NCI-H526 (cell line): ENCODE measurements around the gene GNG2.

ENCODE experiments used
- DNase-seq, 2 experiments: peaks; one replicate each; lab custom pipeline; 2025; lab: John Stamatoyannopoulos, UW

GNG2 gene

DNA sequence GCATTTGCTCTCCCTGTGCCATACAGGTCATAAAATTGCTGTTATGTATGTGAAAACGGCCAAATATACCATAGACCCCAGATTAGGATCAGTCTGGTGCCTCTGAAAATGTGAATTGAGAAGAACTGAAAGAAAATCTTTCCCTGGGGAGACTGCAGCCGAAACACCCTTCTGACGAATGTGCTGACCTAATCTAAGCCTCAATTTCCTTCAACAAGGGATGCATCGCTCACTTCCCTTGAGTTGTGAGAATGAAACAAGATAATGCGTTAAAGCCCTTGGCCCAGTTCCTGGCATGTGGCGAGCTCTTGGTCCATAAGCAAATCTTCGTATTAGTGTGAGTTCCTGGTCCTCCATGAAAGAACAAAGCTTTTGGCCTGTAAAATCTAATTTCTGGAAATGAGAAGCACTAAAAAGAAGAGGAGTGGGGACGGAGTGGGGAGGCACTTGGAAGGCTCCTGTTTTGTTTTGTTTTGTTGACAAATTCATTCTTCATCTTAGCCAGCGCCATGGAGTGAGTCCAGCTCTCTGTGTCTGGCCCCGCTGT lies 79.4 kb downstream of the GNG2 start:
- DNase-seq: no peak

DNA sequence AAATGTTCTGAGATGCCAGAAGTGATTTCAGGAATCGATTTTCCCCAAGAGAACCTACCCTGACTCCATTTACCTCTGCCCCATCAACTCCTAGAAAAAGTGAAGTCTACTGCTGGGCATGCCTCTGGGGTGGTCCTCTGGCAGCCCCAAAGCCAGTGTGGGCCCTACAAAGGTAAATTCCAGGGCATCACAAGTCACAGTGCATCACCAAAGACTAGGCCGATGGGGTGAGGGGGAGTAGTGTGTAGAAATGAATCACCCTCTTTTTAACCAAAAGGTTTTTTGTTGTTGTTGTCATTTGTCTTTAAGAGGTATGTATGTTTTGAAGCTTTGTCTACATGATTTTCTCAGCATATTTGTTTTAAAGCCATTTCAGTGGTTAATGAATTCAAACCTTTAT lies 82.6 kb downstream of the GNG2 start:
- no peak for DNase-seq

GRCh38 chr14:51950007-51950406 lies 89.6 kb downstream of the GNG2 start:
- DNase-seq: no peak

DNA sequence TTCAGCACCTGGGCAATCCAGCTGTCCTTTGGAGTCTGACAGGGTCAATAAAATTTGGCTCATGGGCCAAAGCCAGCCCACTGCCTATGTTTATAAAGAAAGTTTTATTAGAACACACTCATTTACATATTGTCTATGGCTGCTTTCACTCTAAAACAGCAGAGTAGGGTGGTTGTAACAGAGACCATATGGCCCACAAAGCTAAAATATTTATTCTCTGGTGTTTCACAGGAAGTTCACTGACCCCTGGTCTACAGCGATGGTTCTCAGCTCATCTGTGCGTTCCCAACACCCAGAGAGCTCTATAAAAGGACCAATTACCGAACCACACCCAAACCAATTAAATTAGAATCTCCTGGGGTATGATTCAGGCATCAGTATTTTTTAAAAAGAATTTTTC lies 91.2 kb downstream of the GNG2 start:
- DNase-seq: no peak

GRCh38 chr14:51954031-51954430 lies 93.6 kb downstream of the GNG2 start:
- no peak for DNase-seq

- peak in 1 of 2 experiments; percentile 18 for DNase-seq
These were observed 94.2 kb downstream of the GNG2 start for GRCh38 chr14:51954657-51955056.

GRCh38 chr14:51957950-51958349 lies 97.5 kb downstream of the GNG2 start:
- DNase-seq: no peak

DNA sequence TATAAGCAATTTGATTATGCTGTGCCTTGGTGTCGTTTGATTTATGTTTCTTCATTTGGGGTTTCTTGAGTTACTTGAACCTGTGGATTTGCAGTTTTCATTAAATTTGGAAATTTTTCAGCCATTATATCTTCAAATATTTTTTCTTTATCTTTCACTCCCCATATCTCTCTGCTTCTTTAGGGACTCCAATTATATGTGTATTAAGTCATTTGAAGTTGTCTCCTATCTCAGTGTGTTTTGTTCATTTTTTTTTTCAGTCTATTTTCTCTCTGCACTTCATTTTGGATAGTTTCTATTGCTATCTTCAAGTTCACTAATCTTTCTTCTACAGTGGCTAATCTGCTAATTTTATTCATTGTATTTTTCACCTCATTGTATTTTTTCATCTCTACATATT lies 99.5 kb downstream of the GNG2 start:
- DNase-seq: no peak

DNA sequence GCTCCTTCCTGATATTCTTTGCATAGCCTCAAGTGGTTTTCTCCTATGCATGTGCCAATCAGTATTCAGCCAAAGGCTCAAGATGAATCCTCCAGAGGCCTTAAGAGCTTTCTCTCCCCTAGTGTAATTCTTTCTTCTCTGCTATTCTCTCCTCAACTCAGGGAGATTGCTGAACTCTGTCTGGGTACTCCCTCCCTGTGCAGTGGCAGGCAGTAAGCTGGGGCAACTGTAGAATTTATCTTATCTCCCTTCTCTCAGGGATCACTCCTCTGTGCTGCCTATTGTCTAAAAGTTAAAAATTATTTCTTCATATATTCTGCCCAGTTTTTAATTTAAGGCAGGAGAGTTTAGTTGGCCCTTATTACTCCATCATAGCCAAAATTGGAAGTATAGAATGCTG lies 100.5 kb downstream of the GNG2 start:
- DNase-seq: no peak

GRCh38 chr14:51962711-51963110 lies 102.3 kb downstream of the GNG2 start:
- DNase-seq: no peak

DNA sequence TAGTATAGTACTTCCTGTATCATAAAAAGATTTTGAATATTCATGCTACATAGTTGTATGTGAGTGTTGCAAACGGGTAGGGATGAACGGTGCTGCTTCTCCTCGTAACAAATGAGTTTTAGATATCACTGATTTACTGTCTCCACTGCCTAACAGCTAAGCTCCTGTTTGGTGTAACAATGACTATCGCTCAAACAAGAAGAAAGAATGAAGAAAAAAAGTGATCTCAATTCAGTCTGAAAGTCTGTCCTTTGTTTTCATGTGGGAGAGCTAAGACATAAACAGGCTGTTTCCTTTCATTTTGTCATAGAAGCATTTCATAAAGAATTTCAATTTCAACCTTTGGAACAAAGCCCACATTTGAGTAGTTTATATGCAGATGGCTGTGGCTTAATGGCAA lies 102.9 kb downstream of the GNG2 start:
- no peak for DNase-seq

DNA sequence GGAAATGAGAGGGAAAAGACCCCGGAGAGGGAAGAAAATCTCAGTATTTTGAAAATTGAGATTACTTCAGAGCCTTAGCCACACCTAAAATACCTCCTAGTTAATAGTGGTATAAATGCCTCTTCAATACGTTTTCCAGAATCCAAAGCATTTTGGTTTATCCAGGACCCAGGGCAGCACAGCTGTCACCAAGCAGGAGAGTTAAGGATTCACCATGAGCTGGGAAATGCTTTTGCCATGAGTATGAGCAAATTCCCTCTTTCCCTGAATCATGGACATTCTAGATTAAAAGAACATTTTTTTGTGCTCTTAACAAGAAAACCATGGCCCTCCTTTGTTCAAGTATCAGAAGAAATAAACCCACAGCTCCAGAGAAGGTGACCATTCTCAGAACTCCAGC lies 107.1 kb downstream of the GNG2 start:
- no peak for DNase-seq

GRCh38 chr14:51969852-51970540 lies 109.6 kb downstream of the GNG2 start:
- no peak for DNase-seq

- no peak for DNase-seq
These were observed 112.2 kb downstream of the GNG2 start for GRCh38 chr14:51972566-51972965.

- DNase-seq: no peak
These were observed 116.7 kb downstream of the GNG2 start for GRCh38 chr14:51977075-51977474.

- DNase-seq: no peak
These were observed 118.3 kb downstream of the GNG2 start for GRCh38 chr14:51978681-51979085.

DNA sequence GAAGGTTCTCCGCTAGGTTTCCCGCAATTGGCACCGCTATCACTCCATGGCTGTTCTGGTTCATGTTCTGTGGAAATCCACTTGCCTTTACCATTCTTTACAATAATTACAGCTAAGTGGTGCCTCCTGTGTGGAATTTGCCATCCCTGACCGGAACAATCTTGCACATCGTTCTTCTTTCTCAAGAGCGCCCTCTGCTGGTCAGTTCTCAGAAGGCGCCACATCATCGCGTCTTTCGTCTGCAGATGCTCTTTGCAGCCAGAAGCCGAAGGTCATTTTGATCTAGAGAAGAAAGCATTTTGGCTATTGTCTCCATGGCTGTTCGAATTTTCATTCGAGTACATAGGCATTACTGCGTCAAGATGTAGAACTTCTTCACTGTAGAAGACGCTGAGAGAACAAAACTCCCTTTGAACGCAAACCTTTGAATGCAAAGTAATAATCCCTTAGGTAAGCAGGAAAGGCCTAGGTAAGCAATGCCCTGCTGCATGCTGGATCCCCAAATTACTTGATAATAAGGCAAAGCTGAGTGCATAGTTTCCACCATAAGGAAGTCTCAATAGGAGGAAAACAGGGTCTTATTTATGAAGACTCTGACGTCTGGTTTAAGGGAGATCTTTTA lies 118.8 kb downstream of the GNG2 start:
- peak; percentile 54 to 83 for DNase-seq

DNA sequence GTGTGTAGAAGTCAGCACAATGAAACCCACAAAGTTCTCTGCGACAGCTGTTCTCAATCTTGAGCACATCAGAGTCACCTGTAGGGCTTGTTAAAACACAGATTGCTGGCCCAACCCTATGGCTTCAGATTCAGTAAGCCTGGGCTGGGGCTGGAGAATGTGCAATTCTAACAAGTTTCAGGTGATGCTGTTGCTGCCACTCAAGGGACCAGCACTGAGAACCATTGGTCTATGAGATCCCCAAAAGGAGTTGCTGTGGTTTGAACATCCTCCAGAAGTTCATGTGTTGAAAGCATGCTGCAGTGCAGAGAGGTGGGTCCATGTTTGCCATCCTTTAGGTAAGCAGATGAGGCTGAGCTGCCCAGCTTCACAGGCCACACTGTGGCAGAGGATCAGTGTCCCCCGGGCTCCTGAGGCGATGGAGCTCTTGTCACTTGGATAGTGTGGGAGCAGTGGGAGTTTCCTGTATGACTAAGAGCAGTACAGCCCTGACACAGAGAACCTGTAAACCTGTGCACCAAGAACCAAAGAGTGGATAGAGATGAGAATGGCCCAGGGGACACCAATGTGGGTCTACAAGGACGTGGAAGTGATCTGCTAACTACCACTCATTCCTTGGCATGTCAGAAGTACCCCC lies 120.9 kb downstream of the GNG2 start:
- DNase-seq: no peak

DNA sequence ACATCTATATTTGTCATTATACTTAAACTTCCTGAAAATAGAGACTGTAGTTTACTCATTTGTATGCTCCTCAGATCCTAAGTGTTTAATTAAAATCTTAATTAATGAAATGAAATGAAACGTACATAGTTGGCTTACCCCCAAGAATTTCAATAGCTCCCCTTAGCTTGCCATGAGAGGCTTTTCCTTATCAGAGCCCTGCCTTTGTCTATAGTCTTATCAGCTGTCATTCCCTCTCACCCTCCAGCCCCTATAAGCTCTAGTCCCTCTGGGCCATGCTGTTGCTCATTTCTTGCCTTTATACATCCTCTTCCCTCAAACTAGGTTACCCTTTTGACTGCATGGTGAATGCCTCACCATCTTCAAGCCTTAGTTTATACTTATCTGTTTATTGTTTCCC lies 127.8 kb downstream of the GNG2 start:
- DNase-seq: no peak

DNA sequence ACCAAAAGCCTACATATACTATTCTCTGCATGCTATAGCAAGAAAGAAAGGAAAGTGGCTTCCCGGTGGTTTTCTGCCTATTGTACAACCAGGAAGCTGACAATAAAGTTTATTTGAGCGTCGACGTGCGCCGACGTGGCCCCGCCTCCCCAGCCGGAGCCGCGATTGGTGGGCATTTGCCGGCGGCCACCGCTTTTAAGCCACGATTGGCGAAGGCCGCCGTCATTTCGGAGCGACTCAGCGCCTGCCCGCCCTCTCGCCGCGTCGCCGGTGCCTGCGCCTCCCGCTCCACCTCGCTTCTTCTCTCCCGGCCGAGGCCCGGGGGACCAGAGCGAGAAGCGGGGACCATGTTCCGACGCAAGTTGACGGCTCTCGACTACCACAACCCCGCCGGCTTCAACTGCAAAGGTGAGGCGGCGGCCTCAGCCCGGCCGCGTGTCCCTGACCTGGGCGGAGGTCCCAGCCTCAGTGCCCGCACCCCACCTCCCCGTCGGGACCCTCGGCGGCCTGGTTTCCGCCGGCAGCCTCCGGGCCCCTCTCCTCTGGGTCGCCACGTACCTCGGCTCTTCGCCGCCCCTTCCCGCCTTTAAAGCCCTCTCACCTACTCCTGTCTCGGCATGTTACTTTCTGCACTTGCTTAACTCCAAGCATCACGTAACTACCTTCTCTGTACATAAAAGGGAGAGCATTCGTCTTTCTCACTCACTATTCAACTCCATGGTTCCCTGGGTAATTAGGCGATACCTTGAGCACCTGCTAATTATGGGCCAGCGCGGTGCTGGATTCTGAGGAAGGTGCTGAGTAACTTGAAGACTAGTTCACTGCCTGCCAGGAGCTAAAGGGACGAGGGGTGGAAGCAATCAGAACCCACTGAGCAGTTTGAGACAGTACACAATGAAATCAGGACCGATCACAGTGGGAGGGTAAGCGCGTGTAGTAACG lies 129.2 kb downstream of the GNG2 start, which contains the start of gene RTRAF:
TSS of gene RTRAF (plus strand) at position 254 of the 942 bp plus-strand sequence. CDS start at position 348, 94 bp downstream.
- peak; percentile 85 to 97 for DNase-seq

DNA sequence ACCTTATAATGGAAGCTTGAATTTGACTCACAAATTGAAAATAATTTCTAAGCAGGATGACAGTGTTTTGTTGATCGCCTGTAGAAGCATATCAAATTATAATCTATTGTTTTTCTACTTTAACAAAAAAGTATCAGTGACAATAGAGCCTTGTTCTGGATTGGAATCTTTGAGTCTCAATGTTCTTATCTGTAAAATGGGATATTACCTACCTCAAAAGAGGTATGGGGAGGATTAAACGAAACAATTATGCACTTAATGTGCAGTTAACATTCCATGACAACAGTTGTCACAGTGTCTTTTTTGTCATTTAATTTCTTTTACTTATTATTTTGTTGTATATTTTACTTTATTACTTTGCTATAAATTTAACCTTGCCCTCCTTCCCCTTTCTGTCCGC lies 130.1 kb downstream of the GNG2 start:
- DNase-seq: no peak
